ENCODE measurements around the gene PIK3IP1.

Gene PIK3IP1

GRCh38 chr22:31278626-31279326, 13.5 kb downstream of the PIK3IP1 start:
- no peak overlapping the region for H3K4me3 ChIP-seq (ENCODE audit: low read depth, low read length)
- TF ChIP-seq CTCF (IDR thresholded peaks at IDR 0.05; ENCODE audit: low read depth, low read length, missing control alignments) = no peak
- no peak for DNase-seq (ENCODE audit: low read depth)

- TF ChIP-seq CTCF (IDR thresholded peaks at IDR 0.05; ENCODE audit: low read depth, low read length, missing control alignments) = no peak
- H3K4me3 ChIP-seq (ENCODE audit: low read depth, low read length) = no peak overlapping the region
Measured at GRCh38 chr22:31278151-31278621, 14.1 kb downstream of the PIK3IP1 start.

GRCh38 chr22:31277741-31278140, 14.5 kb downstream of the PIK3IP1 start:
- no peak overlapping the region for H3K4me3 ChIP-seq (ENCODE audit: low read depth, low read length)
- DNase-seq (ENCODE audit: low read depth) = no peak
- no peak for TF ChIP-seq CTCF (IDR thresholded peaks at IDR 0.05; ENCODE audit: low read depth, low read length, missing control alignments)

More at GRCh38 chr22:31278151-31278621, 14.1 kb downstream of the PIK3IP1 start:
- no peak for DNase-seq (ENCODE audit: low read depth)

GRCh38 chr22:31276426-31277167, 15.7 kb downstream of the PIK3IP1 start:
- no peak for DNase-seq (ENCODE audit: low read depth)

GRCh38 chr22:31275576-31275975, 16.7 kb downstream of the PIK3IP1 start:
- no peak overlapping the region for H3K4me3 ChIP-seq (ENCODE audit: low read depth, low read length)
- no peak for DNase-seq (ENCODE audit: low read depth)
- no peak for TF ChIP-seq CTCF (IDR thresholded peaks at IDR 0.05; ENCODE audit: low read depth, low read length, missing control alignments)

More at GRCh38 chr22:31276426-31277167, 15.7 kb downstream of the PIK3IP1 start:
- TF ChIP-seq CTCF (IDR thresholded peaks at IDR 0.05; ENCODE audit: low read depth, low read length, missing control alignments) = no peak
- H3K4me3 ChIP-seq (ENCODE audit: low read depth, low read length) = no peak overlapping the region

GRCh38 chr22:31275018-31275417, 17.3 kb downstream of the PIK3IP1 start:
- no peak for DNase-seq (ENCODE audit: low read depth)
- no peak overlapping the region for H3K4me3 ChIP-seq (ENCODE audit: low read depth, low read length)
- no peak for TF ChIP-seq CTCF (IDR thresholded peaks at IDR 0.05; ENCODE audit: low read depth, low read length, missing control alignments)
